Small intestine (tissue), 7 donors: ENCODE data around the gene UMOD. TPM values are rescaled to one million over a fixed set of nuclear protein-coding genes. Genes with fewer than 3 reads are reported as not detected.
"Not testable (repeated sequence)": the region's sequence is repeated elsewhere in the genome, so short reads cannot be mapped to it uniquely, and the experiment has no call there.

ENCODE experiments used
- DNase-seq, 2 donors: peaks; one replicate each; pipeline versions ENCODE4 v3.0.0 to v3.0.0-alpha.2; 2013
- FAIRE-seq: peaks from 2 replicates; lab custom pipeline; 2012; peaks lifted over from hg19 to GRCh38; lab: Jason Lieb, UNC
- H3K27ac ChIP-seq, 3 donors: one replicate each; pipeline ENCODE4 v1.5.1; 2013; ENCODE audit warnings: low read length in 2 of 3, mild to moderate bottlenecking in 2 of 3, control low read depth in 1 of 3, inconsistent platforms in 1 of 3, low read depth in 1 of 3, moderate library complexity in 1 of 3
- H3K27me3 ChIP-seq, 3 donors: one replicate each; pipeline ENCODE4 v1.6.1; 2013; ENCODE audit warnings: low read length in 3 of 3, inconsistent platforms in 1 of 3; ENCODE audit not compliant: control insufficient read depth in 3 of 3, insufficient read depth in 3 of 3
- H3K36me3 ChIP-seq, 3 donors: one replicate each; pipeline ENCODE4 v1.6.1; 2013; ENCODE audit warnings: low read length in 3 of 3, inconsistent platforms in 1 of 3, low read depth in 1 of 3, mild to moderate bottlenecking in 1 of 3, moderate library complexity in 1 of 3; ENCODE audit not compliant: control insufficient read depth in 3 of 3, insufficient read depth in 2 of 3
- H3K4me1 ChIP-seq, 3 donors: one replicate each; pipeline ENCODE4 v1.6.1; 2013; ENCODE audit warnings: low read length in 2 of 3, inconsistent platforms in 1 of 3, low read depth in 1 of 3, mild to moderate bottlenecking in 1 of 3, moderate library complexity in 1 of 3; ENCODE audit not compliant: control insufficient read depth in 3 of 3, insufficient read depth in 2 of 3
- H3K4me3 ChIP-seq, 3 donors: one replicate each; pipeline ENCODE4 v1.5.1; 2013; ENCODE audit warnings: low read length in 3 of 3, control low read depth in 1 of 3, inconsistent platforms in 1 of 3, low read depth in 1 of 3, mild to moderate bottlenecking in 1 of 3, moderate library complexity in 1 of 3
- H3K9me3 ChIP-seq, 2 donors: one replicate each; pipeline ENCODE4 v1.6.1; 2013; ENCODE audit warnings: low read depth in 1 of 2, low read length in 1 of 2; ENCODE audit not compliant: control insufficient read depth in 2 of 2, insufficient read depth in 1 of 2
- WGBS, 3 donors: extraction: QIAGEN DNeasy Blood & Tissue Kit; methylation state at CpG; one replicate each; pipeline ENCODE4 v1.1.7; 2013; 5-methylcytosine and 5-hydroxymethylcytosine counted together
- polyA plus RNA-seq, 4 donors: library from polyadenylated mRNA; stranded (reverse) in 3 of 4; unstranded in 1 of 4; fragments of 200-250 nt in 3 of 4; fragments of 120-200 nt in 1 of 4; gene quantifications; one replicate each; pipeline versions ENCODE4 v1.2.1 to v1.2.3, GENCODE V29; 2013
- donor health status: healthy with polysubstance abuse.
- donor health status: control.
- donor health status: control.
- donor health status: Bipolar disorder and iron deficiency.
- donor health status: healthy.

The UMOD gene
- polyA plus RNA-seq, 4 donors = 0.03 TPM; not detected in 2

- 69 to 76% (median 75%) methylated on average over 5 of the region's 5 CpGs for whole genome bisulfite sequencing, 3 donors
- no peaks in the 10 kb centered on the region for H3K9me3 ChIP-seq
- no peaks in the 10 kb centered on the region for H3K36me3 ChIP-seq
These were observed 35.8 kb downstream of the UMOD start for GRCh38 chr16:20316715-20317114.

GRCh38 chr16:20315764-20316163, 36.8 kb downstream of the UMOD start:
- H3K4me1 ChIP-seq = no peaks in the 10 kb centered on the region
- 95 to 97% (median 96%) methylated on average over 6 of the region's 6 CpGs for WGBS, 3 donors
- FAIRE-seq = no peak
- no peaks in the 10 kb centered on the region for H3K27me3 ChIP-seq
- no peak overlapping the region for H3K4me3 ChIP-seq
- H3K27ac ChIP-seq = no peak overlapping the region
- H3K36me3 ChIP-seq = no peaks in the 10 kb centered on the region
- no peaks in the 10 kb centered on the region for H3K9me3 ChIP-seq
- DNase-seq = no peak

More at GRCh38 chr16:20316715-20317114, 35.8 kb downstream of the UMOD start:
- Histone ChIP-seq H3K4me3 (no peak overlapping the region), H3K4me1 (no peaks in the 10 kb centered on the region), H3K27me3 (no peaks in the 10 kb centered on the region), H3K27ac (no peak overlapping the region)
- DNase-seq = no peak
- no peak for FAIRE-seq

DNA sequence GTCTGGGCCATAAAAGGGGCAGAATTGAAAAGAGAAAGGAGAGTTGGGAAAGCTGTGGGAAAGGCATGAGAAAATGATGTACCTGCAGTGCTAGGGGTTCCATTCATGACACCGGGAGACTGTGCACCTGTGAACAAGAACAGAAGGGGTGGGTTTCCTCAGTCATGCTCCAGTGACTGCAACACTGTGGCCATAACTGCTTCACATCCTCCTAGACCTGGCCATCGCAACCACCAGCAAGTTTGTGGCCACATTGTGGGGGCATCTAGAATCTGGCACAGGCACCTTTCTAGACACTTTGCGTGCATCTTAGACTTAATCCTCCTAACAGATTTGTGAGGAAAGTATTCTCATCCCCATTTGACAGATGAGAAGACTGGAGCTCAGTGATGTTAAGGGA, 37.9 kb downstream of the UMOD start:
- H3K27ac ChIP-seq = no peak overlapping the region
- H3K36me3 ChIP-seq = no peaks in the 10 kb centered on the region
- 89 to 96% (median 91%) methylated on average over 3 of the region's 3 CpGs for WGBS, 3 donors
- no peaks in the 10 kb centered on the region for H3K4me1 ChIP-seq
- no peaks in the 10 kb centered on the region for H3K9me3 ChIP-seq
- no peak for DNase-seq
- no peak for FAIRE-seq
- H3K4me3 ChIP-seq = no peak overlapping the region
- H3K27me3 ChIP-seq = no peaks in the 10 kb centered on the region

DNA sequence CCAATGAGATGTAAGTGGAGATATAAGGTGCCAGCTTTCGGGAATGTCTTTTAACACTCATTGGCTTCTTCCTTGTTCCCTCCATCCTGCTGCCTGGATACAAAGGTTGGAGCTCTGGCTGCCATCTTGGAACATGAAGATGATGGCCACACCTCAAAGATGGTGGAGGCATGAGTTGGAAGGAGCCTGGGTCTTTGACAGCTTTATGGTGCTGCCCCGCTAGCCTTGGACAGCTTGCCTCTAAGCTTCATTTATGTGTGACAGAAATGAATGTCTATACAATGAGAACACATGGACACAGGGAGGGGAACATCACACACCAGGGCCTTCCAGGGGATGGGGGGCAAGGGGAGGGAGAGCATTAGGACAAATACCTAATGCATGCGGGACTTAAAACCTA, 38.8 kb downstream of the UMOD start:
- FAIRE-seq (no peak), DNase-seq (no peak)
- Histone ChIP-seq H3K27ac (no peak overlapping the region), H3K9me3 (no peaks in the 10 kb centered on the region), H3K36me3 (no peaks in the 10 kb centered on the region), H3K4me1 (no peaks in the 10 kb centered on the region), H3K27me3 (no peaks in the 10 kb centered on the region), H3K4me3 (no peak overlapping the region)
- 93 to 94% (median 93%) methylated on average over 3 of the region's 3 CpGs for WGBS, 3 donors

GRCh38 chr16:20312536-20313095, 39.9 kb downstream of the UMOD start:
- not testable (repeated sequence) for H3K4me3 ChIP-seq, H3K4me1 ChIP-seq, FAIRE-seq, H3K27ac ChIP-seq, DNase-seq, H3K36me3 ChIP-seq, H3K9me3 ChIP-seq, H3K27me3 ChIP-seq
- 88 to 96% (median 92%) methylated on average over 7 of the region's 7 CpGs for WGBS, 3 donors

GRCh38 chr16:20311548-20311947, 41.0 kb downstream of the UMOD start:
- H3K27me3 ChIP-seq = no peaks in the 10 kb centered on the region
- FAIRE-seq = no peak
- no peaks in the 10 kb centered on the region for H3K9me3 ChIP-seq
- WGBS, 3 donors = 73 to 82% (median 81%) methylated on average over 2 of the region's 2 CpGs
- no peaks in the 10 kb centered on the region for H3K36me3 ChIP-seq
- no peak overlapping the region for H3K27ac ChIP-seq
- H3K4me3 ChIP-seq = no peak overlapping the region
- no peaks in the 10 kb centered on the region for H3K4me1 ChIP-seq
- no peak for DNase-seq

- no peak for DNase-seq
- H3K36me3 ChIP-seq = no peaks in the 10 kb centered on the region
- H3K9me3 ChIP-seq = no peaks in the 10 kb centered on the region
- FAIRE-seq = no peak
- H3K27me3 ChIP-seq = no peaks in the 10 kb centered on the region
- no peaks in the 10 kb centered on the region for H3K4me1 ChIP-seq
- 79 to 89% (median 80%) methylated on average over 11 of the region's 11 CpGs for WGBS, 3 donors
- no peak overlapping the region for H3K27ac ChIP-seq
- H3K4me3 ChIP-seq = no peak overlapping the region
These were observed 41.8 kb downstream of the UMOD start for GRCh38 chr16:20310421-20311395.

- Histone ChIP-seq H3K4me1 (no peaks in the 10 kb centered on the region), H3K9me3 (no peaks in the 10 kb centered on the region), H3K4me3 (no peak overlapping the region), H3K27me3 (no peaks in the 10 kb centered on the region), H3K36me3 (no peaks in the 10 kb centered on the region), H3K27ac (no peak overlapping the region)
- FAIRE-seq (no peak), DNase-seq (no peak)
- WGBS, 3 donors = 79 to 81% (median 80%) methylated on average over 6 of the region's 6 CpGs
These were observed 42.7 kb downstream of the UMOD start for GRCh38 chr16:20309786-20310185.
